Keratinocyte (primary cell): ENCODE measurements around the gene GRHL3. TPM values are rescaled to one million over a fixed set of nuclear protein-coding genes. Genes with fewer than 3 reads are reported as not detected.

Experiments used
- DNase-seq: peaks from one replicate; pipeline ENCODE4 v3.0.0-alpha.2; 2011; ENCODE audit warnings: low read depth, missing footprints, low spot score
- FAIRE-seq: peaks from 2 replicates; lab custom pipeline; 2011; peaks lifted over from hg19 to GRCh38; lab: Jason Lieb, UNC
- H2AFZ ChIP-seq: 2 replicates; pipeline ENCODE4 v1.6.0; 2012; ENCODE audit warnings: low read length, control low read depth, inconsistent platforms; ENCODE audit not compliant: control insufficient read depth
- H3K27ac ChIP-seq: 2 replicates; pipeline ENCODE4 v1.5.1; 2011; ENCODE audit warnings: low read length; ENCODE audit not compliant: control insufficient read depth, insufficient read depth
- H3K27me3 ChIP-seq: 3 replicates; pipeline ENCODE4 v1.6.0; 2011; ENCODE audit warnings: low read length; ENCODE audit not compliant: control insufficient read depth, insufficient read depth; ENCODE audit errors: extremely low read depth
- H3K36me3 ChIP-seq, 2 experiments: 2 replicates in 1 of 2; 3 replicates in 1 of 2; pipeline ENCODE4 v1.5.1; 2011; ENCODE audit warnings: low read length in 2 of 2, mild to moderate bottlenecking in 1 of 2; ENCODE audit not compliant: control insufficient read depth in 2 of 2, insufficient read depth in 2 of 2; ENCODE audit errors: extremely low read depth in 1 of 2
- H3K4me1 ChIP-seq: 3 replicates; pipeline ENCODE4 v1.5.1; 2011; ENCODE audit warnings: low read length; ENCODE audit not compliant: control insufficient read depth, insufficient read depth; ENCODE audit errors: extremely low read depth
- H3K4me2 ChIP-seq: 3 replicates; pipeline ENCODE4 v1.6.0; 2011; ENCODE audit warnings: low read depth, low read length; ENCODE audit not compliant: control insufficient read depth, insufficient read depth; ENCODE audit errors: extremely low read depth
- H3K4me3 ChIP-seq, 3 experiments: fragments of 200-600 bp in 1 of 3; sonication (generic) in 1 of 3; 2 replicates in 2 of 3; 3 replicates in 1 of 3; pipeline ENCODE4 v1.5.1; 2011 to 2016; ENCODE audit warnings: low read length in 3 of 3, mild to moderate bottlenecking in 3 of 3, control low read depth in 2 of 3, inconsistent platforms in 1 of 3, low read depth in 1 of 3, mixed read lengths in 1 of 3, mixed run types in 1 of 3, moderate library complexity in 1 of 3; ENCODE audit not compliant: control insufficient read depth in 2 of 3, insufficient read depth in 2 of 3; ENCODE audit errors: extremely low read depth in 1 of 3
- H3K79me2 ChIP-seq: 2 replicates; pipeline ENCODE4 v1.6.0; 2012; ENCODE audit warnings: low read length; ENCODE audit not compliant: control insufficient read depth, insufficient read depth
- H3K9ac ChIP-seq: 3 replicates; pipeline ENCODE4 v1.6.0; 2011; ENCODE audit warnings: low read length; ENCODE audit not compliant: control insufficient read depth, insufficient read depth; ENCODE audit errors: extremely low read depth
- H3K9me1 ChIP-seq: 3 replicates; pipeline ENCODE4 v1.6.0; 2011; ENCODE audit warnings: low read length; ENCODE audit not compliant: control insufficient read depth, insufficient read depth; ENCODE audit errors: extremely low read depth
- H3K9me3 ChIP-seq: 2 replicates; pipeline ENCODE4 v1.5.1; 2012; ENCODE audit warnings: low read depth, low read length; ENCODE audit not compliant: control insufficient read depth
- H4K20me1 ChIP-seq: 3 replicates; pipeline ENCODE4 v1.6.0; 2011; ENCODE audit warnings: low read length; ENCODE audit not compliant: control insufficient read depth, insufficient read depth; ENCODE audit errors: extremely low read depth
- CTCF ChIP-seq, 3 experiments: IDR thresholded peaks in 1 of 3; conservative IDR thresholded peaks in 1 of 3; optimal IDR thresholded peaks in 1 of 3; 2 replicates in 2 of 3; 3 replicates in 1 of 3; pipeline versions ENCODE3 to v1.5.1; 2011; ENCODE audit warnings: low read length in 3 of 3, mild to moderate bottlenecking in 3 of 3, moderate library complexity in 2 of 3, control low read depth in 1 of 3, inconsistent platforms in 1 of 3; ENCODE audit not compliant: insufficient read depth in 2 of 3; ENCODE audit errors: extremely low read depth in 1 of 3
- EZH2 ChIP-seq: IDR thresholded peaks from one replicate; pipeline ENCODE4 v1.6.1; 2012; ENCODE audit warnings: inconsistent platforms, mild to moderate bottlenecking, low read length, moderate library complexity
- dilution Hi-C: fragments of 300-500 bp; cut with MboI; formaldehyde crosslinking; loops from one replicate; pipeline ENCODE4 v1.7.0; 2020; ENCODE audit warnings: low sequenced_read_pairs; ENCODE audit not compliant: extremely low pct_ligation_motif_present
- polyA plus RNA-seq, 5 experiments: library from polyadenylated mRNA; depleted of rRNA in 3 of 5; stranded (reverse) in 3 of 5; stranded (forward) in 1 of 5; unstranded in 1 of 5; fragments of >200 nt; gene quantifications; 1 replicate in 1 of 5; 2 replicates in 3 of 5; 3 replicates in 1 of 5; pipeline versions ENCODE4 v1.2.1 to v1.2.3, GENCODE V29; 2011 to 2012; ENCODE audit warnings: missing spikeins in 2 of 5, low read depth in 1 of 5, low replicate concordance in 1 of 5

Gene GRHL3
- polyA plus RNA-seq, 1 donor (not counting 4 experiments of a cell fraction or from before 2014, with no cell fraction given) = 13.0 TPM

DNA sequence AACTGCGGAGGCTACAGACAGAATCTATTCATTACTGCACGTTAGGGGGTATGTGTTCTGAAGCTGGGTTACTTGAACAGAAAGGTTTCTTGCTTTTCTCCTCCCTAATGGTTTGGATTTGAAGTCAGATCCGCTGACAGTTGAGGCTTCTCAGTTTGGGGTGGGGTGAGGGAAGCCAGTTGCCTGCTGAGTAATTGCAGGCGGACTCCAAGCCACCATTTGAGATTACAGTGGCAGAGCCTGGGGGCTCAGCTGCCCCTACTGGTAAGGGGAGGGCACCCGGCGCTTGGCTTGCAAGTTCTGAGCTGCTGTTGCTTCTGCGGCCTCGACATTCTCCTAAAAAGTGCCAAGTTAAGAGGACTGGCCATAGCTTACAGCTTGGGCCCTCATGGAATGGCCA, 2.0 kb downstream of the GRHL3 start:
- DNase-seq (no peak), FAIRE-seq (no peak)
- H3K4me2 ChIP-seq = peak overlapping the region; percentile 88
- H3K27ac ChIP-seq = peak overlapping the region; percentile 96
- no peaks in the 10 kb centered on the region for H3K79me2 ChIP-seq
- peak overlapping the region in 2 of 3 experiments; percentile 50 to 54 for H3K4me3 ChIP-seq
- H4K20me1 ChIP-seq = no peaks in the 10 kb centered on the region
- no peaks in the 10 kb centered on the region for H3K9me3 ChIP-seq
- H3K36me3 ChIP-seq = no peaks in the 10 kb centered on the region
- dilution Hi-C loops = no loop called here
- no peak for TF ChIP-seq EZH2
- no peak for TF ChIP-seq CTCF (optimal IDR thresholded peaks at IDR 0.05 in 1 of 3, IDR thresholded peaks at IDR 0.05 in 1 of 3, conservative IDR thresholded peaks at IDR 0.05 in 1 of 3; ENCODE audit: extremely low read depth in 1 of 3, insufficient read depth in 2 of 3, low read length in 3 of 3)
- peaks cover 67% of the 10 kb centered on the region for H3K4me1 ChIP-seq
- peak overlapping the region; percentile 96 for H3K9ac ChIP-seq
- peaks cover 3% of the 10 kb centered on the region for H3K9me1 ChIP-seq
- H3K27me3 ChIP-seq = peaks cover 7% of the 10 kb centered on the region
- H2AFZ ChIP-seq = no peak overlapping the region

- peak overlapping the region; percentile 88 for H3K4me2 ChIP-seq
- H2AFZ ChIP-seq = no peak overlapping the region
- dilution Hi-C loops = no loop called here
- H3K4me1 ChIP-seq = peaks cover 60% of the 10 kb centered on the region
- peak overlapping the region; percentile 96 for H3K27ac ChIP-seq
- H3K9me3 ChIP-seq = no peaks in the 10 kb centered on the region
- DNase-seq = peak; percentile 50
- no peaks in the 10 kb centered on the region for H3K36me3 ChIP-seq
- H3K27me3 ChIP-seq = peaks cover 7% of the 10 kb centered on the region
- H4K20me1 ChIP-seq = no peaks in the 10 kb centered on the region
- peak; percentile 91 for FAIRE-seq
- TF ChIP-seq EZH2 = no peak
- TF ChIP-seq CTCF (optimal IDR thresholded peaks at IDR 0.05 in 1 of 3, IDR thresholded peaks at IDR 0.05 in 1 of 3, conservative IDR thresholded peaks at IDR 0.05 in 1 of 3; ENCODE audit: extremely low read depth in 1 of 3, insufficient read depth in 2 of 3, low read length in 3 of 3) = no peak
- no peaks in the 10 kb centered on the region for H3K79me2 ChIP-seq
- H3K4me3 ChIP-seq = peak overlapping the region; percentile 13 to 54 (median 50)
- H3K9me1 ChIP-seq = peaks cover 3% of the 10 kb centered on the region
- peak overlapping the region; percentile 96 for H3K9ac ChIP-seq
Observed at GRCh38 chr1:24321697-24322469, 2.7 kb downstream of the GRHL3 start.
